IMR-90 (cell line): ENCODE data around the gene RNF41.

Source experiments
- CTCF ChIP-seq: conservative IDR thresholded peaks from 2 replicates; pipeline ENCODE4 v1.5.1; 2012; ENCODE audit warnings: mild to moderate bottlenecking, low read depth, low read length, improper control_type of control experiment
- MXI1 ChIP-seq: IDR thresholded peaks from 2 replicates; pipeline ENCODE4 v1.6.1; 2012; ENCODE audit warnings: low read depth, mild to moderate bottlenecking, low read length, moderate library complexity, borderline replicate concordance
- RCOR1 ChIP-seq: IDR thresholded peaks from 2 replicates; pipeline ENCODE4 v1.6.1; 2012; ENCODE audit warnings: mild to moderate bottlenecking, low read length, improper control_type of control experiment; ENCODE audit not compliant: insufficient replicate concordance

GRCh38 chr12:56256326-56256960, 34.7 kb upstream of the RNF41 start:
- no peak for TF ChIP-seq CTCF
- TF ChIP-seq RCOR1: no peak
- TF ChIP-seq MXI1: no peak
